Femur (tissue), 1 donor: ENCODE data around the gene ANKDD1B.

Experiments used
- DNase-seq: peaks from one replicate; pipeline ENCODE4 v3.0.0-alpha.2; 2017

Gene ANKDD1B

DNA sequence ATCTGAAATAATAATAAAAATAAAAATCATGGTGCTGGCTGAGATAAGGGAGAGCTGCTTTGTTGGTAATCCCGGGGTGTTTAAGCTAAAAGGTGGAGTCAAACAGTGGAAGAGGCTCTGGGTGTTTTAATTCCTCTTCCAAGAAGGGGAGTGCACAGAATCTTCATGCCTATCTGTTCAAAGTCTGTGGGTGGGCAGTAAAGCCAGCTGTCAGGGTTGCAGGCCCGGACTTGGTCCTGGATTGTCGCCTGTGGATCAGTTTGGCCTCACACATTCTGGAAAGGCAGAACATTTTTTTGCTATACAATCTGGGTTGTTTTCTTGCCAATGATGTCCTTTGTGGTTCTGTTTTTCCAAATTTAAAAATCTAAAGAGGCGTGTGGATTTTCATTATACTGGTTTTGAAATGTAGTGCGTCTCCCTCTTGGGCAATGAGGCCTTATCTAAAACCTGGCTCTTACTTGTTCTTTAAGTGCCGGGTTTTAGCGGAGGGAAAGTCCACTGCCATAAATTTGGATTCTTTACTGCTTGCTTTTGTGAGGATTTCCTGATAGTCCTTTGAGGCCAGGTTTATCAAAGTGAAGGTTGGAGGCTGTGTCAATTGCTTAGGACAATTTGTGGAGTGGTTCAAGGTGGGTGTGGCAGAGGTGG lies 5.8 kb downstream of the ANKDD1B start:
- peak; percentile 53 for DNase-seq

DNA sequence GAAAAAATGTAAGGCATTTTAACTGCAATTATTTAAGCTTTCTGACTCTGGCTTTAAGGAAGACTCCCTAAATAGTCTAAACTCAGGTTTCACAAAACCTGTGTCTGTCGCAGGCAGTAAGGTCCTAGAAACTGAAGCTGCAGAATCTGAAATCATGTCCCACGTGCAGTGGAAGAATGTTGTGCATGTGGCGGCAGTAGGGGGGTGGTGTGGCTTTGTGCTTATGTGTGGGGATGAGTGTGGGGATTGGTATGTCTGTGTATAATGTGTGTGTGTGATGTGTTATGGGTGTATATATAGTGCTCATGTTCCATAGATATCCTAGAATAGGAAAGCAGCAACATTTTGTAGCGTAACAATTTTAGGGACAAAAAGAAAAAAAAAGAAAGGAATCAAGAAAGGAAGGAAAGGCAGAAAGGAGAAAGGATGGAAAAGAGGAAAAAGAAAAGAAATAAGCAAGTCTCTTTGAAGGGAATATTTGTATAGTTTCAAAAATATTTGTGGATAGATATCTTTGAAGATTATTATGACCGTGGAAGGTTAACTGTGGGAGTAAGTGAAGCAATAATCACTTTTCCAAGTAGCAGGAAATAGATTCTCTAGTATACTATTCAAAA lies 6.6 kb downstream of the ANKDD1B start:
- DNase-seq: no peak

DNA sequence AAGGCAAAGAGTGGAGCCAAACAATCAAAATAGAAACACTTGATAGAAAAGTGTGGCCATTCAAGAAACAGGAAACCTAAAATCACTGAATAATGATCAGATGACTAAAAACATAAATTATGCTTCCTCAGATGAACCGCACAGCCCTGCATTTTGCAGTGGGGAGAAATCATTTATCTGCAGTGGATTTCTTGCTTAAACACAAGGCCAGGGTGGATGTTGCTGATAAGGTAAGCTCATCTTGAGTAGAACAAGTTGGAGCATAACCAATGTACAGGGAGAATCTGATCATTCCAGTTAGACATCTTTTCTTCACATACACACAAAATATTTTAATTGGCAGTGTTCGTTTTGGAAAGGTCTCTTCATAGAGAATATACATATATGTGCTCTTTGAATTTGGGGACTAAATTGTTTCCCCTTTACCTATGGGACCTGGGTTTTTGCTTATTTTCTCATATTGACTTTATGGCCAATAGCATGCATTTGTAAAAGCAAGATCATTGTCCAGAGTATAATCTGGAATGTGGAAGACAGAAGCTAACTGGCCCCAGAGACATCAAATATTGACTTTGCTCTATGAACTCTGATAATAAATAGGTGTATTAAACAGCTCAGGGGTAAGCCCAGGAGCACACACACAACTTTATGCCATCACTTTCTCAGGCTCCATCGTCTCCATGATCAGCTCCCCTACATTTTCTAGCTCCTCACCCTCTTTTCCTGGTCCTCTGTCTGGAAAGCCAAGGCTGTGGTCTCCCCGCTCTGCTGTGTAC lies 9.1 kb downstream of the ANKDD1B start:
- DNase-seq: no peak

DNA sequence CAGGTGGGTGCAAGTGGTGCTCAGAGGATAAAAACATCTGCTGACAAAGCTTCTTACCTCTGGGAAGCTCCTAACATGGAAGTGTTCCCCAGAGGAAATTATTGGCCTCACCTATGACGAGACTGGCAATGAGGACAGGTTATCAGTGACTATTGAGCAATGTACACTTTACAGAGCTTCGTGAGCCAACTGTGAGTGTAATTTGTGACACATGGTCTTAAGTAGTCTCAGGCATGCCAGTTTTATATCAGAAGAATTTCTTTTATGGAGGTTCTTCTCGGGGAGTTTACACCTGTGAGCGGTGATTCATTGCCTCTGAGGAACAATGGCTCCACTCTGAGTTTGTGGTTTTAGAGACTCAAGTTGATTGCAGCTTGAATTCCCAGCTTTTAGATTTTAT lies 11.3 kb downstream of the ANKDD1B start:
- DNase-seq: no peak

DNA sequence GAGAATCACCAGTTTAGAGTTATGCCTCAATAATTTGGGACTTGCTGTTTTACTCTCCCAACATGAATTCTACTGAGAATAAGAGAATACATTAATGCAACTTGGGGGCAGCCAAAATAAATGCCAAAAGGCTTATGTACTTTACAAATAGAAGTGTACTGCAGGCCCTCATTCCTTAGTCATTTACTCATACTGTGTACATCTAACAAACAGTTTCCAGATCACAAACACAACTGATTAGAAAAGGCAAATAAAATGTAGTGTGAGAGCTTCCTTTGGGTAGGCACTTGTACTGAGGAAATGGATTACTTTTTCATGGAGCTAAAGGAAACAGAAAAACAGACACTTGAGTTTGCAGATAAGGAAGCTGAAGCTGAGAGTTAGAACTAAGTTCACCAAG lies 12.6 kb downstream of the ANKDD1B start:
- no peak for DNase-seq

DNA sequence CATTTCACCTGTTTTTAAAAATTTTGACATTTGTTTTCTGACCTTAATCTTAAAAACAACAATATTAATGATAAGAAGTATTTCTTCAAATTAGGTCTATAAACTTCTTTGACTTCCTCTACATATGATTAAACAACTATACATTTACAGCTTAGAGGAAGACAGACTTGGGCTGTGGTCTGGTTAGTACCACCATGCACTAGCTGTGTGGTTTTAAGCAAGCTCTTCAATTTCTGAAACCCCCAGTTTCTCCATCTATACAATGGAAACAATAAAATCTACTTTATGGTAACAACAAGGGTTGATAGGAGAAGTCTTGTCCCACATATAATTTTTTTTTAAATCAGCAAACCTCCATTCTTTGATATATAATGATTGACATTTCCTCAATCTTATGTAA lies 15.7 kb downstream of the ANKDD1B start:
- no peak for DNase-seq

DNA sequence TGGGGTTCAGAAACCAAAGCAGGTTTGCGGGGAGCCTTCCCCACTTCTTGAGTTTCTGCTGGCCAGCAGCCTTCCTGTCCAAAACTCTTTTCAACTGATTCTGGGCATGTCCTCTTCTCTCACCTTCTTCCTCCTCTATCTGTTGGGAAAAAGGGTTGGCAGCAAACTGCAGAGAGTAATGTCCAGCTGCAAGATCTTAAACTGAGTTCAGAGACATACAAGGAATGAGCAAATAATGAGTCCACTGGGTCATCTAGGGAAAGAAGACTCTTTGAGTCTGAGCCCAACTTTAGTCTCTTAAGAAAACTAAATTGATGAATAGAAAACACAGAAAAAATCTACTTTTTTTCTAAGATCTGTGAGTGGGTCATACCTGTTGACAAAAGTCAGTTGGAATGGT lies 16.5 kb downstream of the ANKDD1B start:
- DNase-seq: no peak

DNA sequence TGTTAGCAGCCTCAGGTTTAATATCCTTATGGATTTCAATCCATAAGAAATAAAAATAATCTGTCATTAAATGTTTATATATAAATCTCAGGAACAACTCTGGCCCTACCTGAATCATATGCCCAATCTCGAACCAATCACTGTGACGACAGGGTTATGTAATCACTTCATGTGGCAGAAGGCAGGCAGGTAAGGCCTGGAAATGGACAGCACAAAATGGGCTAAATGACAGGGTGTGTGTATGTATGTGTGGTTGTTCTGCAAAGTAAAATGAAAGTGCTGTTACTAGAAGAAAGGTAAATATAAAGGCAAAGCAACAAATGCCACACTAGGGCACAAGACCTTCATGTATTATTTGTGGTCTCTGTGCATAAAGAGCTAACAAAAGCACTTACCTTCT lies 19.6 kb downstream of the ANKDD1B start:
- no peak for DNase-seq

DNA sequence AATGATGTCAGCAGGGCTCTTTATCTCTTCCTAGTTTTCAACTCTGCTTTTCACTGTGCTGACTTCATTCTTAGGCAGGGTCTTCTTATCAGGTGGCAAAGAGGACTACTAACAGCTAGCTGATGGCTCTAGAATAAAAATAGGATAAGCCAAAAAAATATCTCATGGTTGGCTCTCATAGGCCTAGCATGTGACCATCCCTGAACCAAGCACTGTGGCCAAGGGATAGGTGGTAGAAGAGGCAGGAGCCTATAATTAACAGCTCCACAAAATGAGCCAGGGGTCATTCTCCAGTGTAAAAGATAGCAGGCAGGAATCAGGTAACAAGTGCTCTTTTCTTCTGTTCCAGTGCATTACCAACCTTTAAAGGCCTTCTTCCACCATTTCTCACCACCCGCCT lies 21.1 kb downstream of the ANKDD1B start:
- no peak for DNase-seq

DNA sequence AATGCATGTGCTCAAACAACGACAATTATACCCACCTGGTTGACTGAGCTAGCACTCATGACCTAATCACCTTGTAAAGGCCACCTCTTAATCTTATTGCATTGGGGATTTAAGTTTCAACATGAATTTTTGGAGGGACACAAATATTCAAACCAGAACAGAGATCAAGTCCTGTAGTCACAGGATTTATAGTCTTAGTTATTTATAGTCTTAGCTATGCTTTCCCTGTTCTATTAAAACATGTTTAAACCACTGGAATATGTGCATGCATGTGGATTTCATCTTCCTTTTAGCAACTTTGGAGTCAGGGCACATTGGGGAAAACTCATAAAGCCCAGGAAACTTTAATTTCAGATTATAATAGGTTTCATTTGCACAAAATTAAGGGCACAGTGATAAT lies 26.7 kb downstream of the ANKDD1B start:
- DNase-seq: no peak

DNA sequence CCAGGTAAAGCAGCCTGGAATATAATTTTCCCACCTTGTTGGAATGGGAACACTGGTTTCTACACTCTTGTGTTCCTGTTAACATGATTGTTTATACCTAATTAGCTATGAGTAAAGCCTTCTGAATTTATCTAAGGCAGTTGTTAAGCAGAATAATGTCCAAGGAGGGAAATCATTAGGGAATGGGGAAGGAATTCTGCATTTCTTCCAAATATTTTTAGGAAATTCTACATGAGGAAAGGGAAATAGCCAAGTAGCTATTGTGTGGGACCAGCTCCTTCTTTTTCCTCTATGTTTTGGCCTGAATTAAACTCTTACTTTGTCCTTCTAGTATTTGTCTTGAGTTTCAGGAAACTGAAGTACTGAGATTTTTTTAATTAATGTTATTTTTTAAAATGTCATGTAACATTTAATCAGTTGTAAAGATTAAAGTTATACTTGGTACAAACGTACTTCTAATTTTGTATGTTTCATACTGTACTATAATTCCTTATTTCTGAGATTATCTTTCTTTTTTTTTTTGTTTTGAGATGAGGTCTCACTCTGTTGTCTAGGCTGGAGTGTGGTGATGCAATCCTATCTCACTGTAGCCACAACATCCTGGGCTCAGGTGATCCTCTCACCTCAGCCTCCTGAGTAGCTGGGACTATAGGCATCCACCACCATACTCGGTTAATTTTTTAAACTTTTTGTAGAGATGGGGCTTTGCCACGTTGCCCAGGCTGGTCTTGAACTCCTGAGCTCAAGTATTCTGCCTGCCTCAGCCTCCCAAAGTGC lies 28.5 kb downstream of the ANKDD1B start:
- no peak for DNase-seq

DNA sequence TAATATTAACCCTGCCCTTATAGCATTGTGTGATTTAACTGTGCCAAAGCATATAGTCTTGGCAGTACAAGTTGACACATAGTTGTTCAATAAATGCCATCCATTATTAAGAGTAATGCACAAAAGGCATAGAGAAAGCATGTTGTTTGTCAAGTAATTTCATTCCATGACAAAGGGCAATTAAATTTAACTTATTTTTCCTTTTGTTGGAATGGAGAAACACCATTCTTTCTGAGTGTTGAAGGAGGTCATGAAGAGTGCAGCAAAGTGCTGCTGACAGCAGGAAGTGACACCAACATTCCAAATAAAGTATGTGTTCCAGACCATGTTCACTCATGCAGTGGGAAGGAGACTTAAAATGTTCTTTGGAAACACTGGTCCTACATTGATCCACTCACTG lies 29.1 kb downstream of the ANKDD1B start:
- DNase-seq: no peak

DNA sequence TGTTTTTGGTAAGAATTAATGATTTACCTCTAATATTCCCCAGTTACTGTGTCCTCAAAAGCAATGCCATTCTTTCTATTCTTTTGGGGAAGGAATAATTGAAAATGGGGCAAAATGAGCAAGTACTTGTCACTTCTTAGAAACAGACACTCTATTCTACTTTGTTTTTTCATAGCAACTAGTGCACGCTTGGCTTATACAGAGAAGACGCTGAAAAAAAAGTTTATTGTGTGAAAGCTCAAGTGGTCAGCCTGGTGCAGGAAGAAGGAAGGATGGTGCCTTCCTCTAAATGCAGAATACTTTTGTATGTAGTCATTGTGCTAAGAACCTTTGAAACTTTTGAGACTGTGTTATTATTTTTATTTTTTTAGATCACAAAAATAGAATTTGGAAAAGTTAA lies 29.6 kb downstream of the ANKDD1B start:
- DNase-seq: no peak

DNA sequence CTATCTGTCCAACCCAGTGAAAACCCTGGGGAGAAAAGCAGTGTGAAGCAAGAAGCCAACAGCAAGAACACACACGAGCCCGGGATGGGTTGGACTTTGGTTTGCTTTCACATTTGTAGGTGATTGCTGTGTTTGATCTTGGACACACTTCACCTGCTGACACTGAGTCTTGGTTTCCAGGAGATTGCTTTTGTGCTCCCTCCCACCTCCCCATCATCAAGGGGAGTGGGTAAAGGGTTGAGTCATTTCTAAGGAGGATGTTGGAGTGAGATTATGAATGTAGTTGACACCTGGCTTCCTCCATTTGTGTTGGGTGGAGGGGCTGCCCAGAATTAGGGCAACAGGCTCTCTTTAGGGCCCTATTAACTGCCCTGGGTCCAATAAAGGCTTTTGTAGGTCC lies 37.5 kb downstream of the ANKDD1B start:
- no peak for DNase-seq

DNA sequence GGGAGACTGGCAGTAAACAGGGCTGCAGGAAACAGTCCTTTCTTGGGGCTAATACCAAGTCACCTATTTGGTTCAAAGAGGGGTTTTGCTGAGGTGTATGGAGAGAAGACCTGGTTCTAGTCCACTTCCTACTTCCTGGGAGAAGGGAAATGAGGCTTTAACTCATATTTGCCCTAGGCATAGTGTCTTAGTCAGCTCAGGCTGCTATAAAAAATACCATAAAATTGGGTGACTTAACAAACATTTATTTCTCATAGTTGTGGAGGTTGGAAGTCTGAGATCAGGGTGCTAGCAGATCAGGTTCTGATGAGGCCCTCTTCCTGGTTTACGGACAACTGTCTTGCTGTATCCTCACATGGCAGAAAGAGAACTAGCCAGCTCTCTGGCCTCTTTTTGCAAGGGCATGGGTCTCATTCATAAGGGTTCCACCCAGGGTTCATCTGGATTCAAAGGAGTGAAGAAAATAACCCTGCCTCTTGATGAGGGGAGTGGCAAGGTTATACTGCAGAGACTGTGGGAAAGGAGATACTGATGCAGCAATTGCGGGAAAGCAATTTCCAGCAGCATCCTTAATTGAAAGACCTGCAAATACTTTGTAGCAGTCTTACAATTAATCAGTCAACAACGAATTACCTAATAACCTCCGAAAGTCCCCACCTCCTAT lies 40.5 kb downstream of the ANKDD1B start:
- no peak for DNase-seq

DNA sequence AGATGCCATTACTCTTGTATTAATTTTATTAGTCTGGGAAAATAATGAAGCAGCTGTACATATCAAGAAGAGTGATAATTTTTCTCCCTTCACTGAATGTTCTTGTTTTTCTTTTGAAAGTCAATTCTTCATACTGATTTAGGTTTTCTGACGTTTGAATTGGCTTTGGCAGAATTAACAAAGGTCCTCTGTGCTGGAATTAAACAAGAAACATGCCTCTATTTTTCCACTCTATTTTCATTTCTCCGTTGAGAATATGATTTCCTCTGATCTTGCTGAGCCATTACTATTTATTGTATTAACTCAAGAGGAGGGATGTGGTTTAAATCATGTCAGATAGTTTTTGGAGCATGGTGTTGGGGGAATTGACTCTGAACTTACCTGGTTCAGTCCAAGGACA lies 42.3 kb downstream of the ANKDD1B start:
- no peak for DNase-seq

DNA sequence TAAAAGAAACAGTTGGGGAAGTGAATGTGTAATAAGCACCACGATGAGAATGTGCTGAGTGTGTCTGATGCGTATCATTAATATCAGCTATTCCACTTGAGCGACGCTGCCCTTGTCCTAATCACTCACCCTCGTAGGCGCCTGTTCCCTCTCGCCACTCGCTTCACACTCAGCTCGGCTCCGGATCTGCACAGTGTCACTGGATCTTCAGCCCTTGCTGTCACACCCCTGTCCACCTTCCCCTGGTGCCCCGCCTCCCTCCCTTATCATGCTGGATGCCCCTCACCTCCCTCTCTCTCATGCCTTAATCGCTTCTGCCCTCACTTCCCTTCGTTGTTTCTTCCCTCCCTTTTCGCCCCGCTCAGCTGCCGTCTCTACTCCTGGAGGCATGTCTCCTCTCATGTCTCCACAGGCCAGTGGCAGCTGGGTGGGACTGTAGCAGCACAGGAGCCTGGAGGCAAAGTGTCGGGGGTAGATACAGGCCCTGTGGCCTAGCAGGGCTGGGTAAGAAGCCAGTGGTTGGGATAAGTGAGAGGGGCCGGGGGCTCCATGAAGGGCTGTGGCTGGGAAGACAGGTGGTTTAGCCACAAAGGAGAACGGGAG lies 43.5 kb downstream of the ANKDD1B start:
- no peak for DNase-seq

DNA sequence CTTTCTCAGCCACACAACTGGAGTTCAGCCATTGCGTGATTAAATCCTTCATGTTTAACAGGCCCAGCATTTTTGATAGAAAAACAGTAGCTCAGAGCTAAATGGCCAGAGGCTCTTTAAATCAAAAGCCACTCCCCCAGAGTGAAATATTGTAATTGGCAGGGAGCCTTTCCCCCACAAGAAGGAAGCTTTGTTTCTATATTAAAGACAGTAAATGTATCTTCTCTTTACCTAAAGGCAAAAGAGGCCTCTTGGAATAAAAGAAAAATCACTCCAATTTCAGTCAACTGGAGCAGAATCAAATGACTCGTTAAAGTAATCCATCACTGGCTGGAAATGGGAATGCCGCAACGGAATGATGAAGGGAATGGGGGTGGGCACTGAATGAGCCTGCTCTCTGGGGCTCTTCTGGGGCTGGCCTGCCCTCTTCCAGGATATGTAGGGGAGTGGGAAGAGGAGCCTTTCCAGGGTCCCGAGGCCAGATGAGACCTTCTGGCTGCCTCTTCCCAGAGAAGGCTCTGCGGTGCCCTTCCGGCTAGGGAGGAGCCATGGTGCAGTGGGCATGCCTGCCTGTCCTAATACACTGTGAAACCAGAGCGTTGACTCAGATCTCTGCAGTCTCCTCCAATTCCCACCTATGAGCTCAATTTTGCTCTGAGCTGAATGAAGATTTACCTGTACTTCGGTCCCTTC lies 45.2 kb downstream of the ANKDD1B start:
- peak; percentile 45 for DNase-seq

DNA sequence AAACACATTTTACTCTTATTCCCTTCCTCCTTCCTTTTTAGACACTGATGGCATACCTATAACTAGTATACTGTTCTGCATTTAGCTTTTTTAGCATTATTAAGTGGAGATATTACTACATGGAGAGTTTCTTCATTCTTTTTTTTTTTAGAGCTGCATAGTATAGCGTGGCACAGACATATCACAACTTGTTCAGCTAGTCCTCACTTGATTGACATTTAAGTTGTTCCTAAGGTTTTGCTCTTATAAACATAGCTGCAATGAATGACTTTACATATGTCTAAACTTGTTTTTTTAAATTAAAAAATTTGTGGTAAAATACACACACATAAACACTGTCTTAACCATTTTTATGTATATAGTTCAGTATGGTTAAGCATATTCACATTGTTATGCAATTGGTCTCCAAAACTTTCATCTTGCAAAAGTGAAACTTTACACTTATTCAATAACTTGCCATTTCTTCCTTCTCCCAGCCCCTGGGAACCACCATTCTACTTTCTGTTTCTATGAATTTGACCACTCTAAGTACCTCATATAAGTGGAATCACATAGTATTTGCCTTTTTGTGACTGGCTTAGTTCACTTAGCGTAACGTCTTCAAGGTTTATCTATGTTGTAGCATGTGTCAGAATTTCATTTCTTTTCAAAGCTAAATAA lies 48.7 kb downstream of the ANKDD1B start:
- DNase-seq: no peak

DNA sequence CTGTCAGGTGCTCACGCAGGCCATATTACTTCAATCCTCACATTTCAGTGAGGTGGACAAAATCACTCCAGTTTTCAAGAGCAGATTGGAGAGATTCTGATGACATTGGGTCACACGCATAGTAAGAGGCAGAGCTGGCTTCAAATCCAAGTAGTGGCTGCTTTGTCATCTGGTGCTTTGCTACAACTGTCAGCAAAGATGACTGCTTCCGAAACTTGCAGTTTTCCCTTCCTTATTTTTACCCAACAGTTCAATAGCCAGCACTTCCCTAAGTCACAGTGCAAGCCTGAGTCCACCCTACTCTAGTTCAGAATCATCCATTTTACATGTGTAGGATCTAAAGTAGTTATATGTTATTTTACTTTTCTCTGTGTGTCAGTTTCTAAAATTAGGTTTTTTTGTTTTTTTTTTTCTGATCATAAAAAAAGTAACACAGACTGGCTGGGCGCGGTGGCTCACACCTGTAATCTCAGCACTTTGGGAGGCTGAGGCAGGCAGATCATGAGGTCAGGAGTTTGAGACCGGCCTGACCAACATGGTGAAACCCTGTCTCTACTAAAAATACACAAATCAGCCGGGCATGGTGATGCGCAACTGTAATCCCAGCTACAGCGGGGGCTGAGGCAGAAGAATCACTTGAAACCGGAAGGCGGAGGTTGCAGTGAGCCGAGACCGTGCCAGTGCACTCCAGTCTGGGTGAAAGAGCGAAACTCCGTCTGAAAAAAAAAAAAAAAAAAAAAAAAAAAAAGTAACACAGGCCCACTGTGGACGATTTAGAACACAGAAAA lies 49.6 kb downstream of the ANKDD1B start:
- DNase-seq: no peak

DNA sequence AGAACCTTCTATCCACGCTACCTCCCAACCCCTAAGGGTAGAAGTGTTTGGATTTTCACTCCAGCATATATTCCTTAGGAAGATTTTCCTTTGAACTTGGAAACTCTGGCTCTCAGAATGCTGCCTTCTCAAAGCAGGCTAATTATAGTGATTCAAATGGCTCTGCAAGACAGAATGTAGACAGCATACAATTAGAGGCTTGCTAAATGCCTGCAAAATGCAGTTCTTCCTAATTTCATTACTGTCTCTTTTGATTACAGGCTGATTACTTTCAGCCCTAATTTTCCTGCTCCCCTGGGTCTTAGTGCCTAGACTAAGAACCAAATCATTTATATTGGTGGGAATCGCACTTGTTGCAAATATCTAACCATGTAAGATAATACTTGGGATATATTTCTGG lies 50.8 kb downstream of the ANKDD1B start:
- no peak for DNase-seq
